ENCODE data around the gene ARHGAP26. TPM values are rescaled to one million over a fixed set of nuclear protein-coding genes. Genes with fewer than 3 reads are reported as not detected.

ARHGAP26 gene
- total RNA-seq, 1 donor from 2014 or later, result 8.6 TPM

DNA sequence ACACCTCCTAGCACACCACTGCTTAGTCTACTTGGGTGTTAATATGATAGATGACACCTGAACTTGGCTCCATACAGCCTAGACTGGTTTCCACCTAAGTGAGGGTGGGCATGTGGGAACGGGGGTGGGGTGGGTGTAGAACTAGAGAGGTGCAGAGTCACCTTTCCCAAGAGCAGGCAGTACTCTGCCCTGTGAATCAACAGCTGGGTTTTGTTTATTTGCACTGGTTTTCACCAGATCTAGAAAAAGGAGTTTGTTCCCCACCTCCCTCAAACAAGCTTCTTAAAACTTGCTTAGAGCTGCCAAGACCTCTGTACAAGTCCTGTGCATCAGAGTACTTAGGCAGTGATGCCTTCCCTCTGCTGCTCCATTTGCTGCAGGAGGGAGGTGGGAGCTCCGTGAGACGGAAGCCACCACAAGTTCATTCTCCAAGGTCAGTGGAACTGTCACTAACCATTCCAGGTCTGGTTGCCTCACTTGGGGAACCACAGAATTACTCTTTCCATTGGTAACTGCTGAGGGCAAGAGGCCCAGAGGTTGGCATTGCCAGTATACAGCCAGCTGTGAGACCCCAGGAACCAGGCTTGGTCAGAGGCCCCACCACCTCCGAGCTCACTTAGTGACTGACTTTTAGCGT lies 469.8 kb downstream of the ARHGAP26 start:
- DNase-seq (ENCODE audit: low read depth), result no peak
- Histone ChIP-seq H3K36me3 (ENCODE audit: control insufficient read depth, insufficient read depth, low read length) (no peaks in the 10 kb centered on the region), H3K27me3 (ENCODE audit: control insufficient read depth, insufficient read depth, low read length) (no peaks in the 10 kb centered on the region), H3K4me3 (ENCODE audit: low read depth, low read length) (no peak overlapping the region)
- TF ChIP-seq, protein P1, sequence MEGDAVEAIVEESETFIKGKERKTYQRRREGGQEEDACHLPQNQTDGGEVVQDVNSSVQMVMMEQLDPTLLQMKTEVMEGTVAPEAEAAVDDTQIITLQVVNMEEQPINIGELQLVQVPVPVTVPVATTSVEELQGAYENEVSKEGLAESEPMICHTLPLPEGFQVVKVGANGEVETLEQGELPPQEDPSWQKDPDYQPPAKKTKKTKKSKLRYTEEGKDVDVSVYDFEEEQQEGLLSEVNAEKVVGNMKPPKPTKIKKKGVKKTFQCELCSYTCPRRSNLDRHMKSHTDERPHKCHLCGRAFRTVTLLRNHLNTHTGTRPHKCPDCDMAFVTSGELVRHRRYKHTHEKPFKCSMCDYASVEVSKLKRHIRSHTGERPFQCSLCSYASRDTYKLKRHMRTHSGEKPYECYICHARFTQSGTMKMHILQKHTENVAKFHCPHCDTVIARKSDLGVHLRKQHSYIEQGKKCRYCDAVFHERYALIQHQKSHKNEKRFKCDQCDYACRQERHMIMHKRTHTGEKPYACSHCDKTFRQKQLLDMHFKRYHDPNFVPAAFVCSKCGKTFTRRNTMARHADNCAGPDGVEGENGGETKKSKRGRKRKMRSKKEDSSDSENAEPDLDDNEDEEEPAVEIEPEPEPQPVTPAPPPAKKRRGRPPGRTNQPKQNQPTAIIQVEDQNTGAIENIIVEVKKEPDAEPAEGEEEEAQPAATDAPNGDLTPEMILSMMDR (IDR thresholded peaks at IDR 0.05; ENCODE audit: insufficient read depth, low read length, poor library complexity, severe bottlenecking), result no peak

DNA sequence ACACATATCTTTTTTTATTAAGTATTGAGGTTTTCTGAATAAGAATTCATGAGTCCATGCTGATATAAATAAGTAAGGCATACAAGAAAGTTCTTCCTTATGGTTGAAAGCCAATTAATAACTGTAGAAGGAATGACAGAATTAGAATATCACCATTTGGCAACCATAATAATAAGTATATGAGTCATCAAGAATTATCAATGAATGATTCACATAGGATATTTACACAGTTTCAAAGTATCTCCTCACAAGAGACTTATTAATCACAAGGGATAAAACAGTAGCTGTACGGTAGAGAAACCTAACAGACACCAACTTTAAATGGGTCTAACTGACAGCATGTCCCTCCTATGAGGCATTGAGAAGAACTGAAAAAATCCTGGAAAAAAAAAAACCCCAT lies 471.7 kb downstream of the ARHGAP26 start:
- H3K36me3 ChIP-seq (ENCODE audit: control insufficient read depth, insufficient read depth, low read length), result no peaks in the 10 kb centered on the region
- H3K4me3 ChIP-seq (ENCODE audit: low read depth, low read length), result no peak overlapping the region
- no peak for DNase-seq (ENCODE audit: low read depth)
- no peaks in the 10 kb centered on the region for H3K27me3 ChIP-seq (ENCODE audit: control insufficient read depth, insufficient read depth, low read length)
- TF ChIP-seq, protein P1 (IDR thresholded peaks at IDR 0.05; ENCODE audit: insufficient read depth, low read length, poor library complexity, severe bottlenecking), result no peak

DNA sequence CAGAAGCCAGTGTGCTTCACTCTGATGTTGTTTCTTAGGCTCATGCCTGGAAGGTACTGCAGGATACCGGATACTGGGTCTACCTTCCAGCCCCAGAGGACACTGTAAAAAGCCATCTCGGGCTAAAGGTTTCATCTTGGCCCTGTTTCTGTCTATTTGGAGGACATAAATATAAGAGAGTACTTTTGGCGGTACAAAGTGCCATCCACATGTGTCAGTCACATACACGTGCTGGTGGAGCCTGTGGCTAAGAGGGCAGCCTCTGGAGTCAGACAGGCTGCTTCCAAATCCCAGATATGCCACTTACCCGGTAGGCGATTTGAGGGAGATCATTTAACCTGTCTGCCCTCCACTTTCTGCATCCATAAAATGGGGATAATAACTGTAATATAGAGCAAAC lies 472.9 kb downstream of the ARHGAP26 start:
- no peak for DNase-seq (ENCODE audit: low read depth)
- no peaks in the 10 kb centered on the region for H3K36me3 ChIP-seq (ENCODE audit: control insufficient read depth, insufficient read depth, low read length)

DNA sequence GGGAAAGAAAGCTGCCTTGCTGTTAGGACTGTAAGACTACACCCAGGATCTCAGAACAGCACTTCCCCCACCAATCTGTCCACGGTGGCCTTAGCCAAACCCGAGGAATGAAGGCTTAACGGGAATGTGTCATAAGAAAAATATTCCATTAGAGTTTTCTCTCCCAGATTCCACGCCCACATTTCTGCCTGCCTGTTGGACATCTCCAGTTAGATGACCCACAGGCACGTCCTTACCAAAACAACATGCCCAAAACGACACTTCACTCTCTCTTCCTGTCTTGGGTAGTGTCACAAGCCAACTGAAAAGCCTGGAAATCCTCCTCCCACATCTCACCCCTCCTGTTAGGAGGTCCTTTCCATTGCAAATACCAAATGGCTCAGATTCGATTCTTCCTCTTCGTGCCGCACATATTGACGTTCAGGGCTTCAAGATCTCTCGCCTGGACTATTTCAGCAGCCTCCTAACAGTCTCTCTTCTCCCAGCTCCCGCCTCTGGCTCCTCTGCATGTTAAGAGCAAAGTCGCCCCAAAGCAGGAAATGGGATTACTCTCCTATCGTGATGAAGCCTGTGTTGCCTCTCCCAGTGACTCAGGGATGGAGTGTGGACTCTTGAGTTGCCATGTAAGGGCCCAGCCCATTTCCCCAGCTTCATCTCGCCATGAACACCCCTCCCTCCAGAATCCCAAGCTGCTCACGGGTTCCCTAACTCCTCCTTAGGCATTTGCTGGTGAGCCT lies 474.0 kb downstream of the ARHGAP26 start:
- Histone ChIP-seq H3K27me3 (ENCODE audit: control insufficient read depth, insufficient read depth, low read length) (no peaks in the 10 kb centered on the region), H3K36me3 (ENCODE audit: control insufficient read depth, insufficient read depth, low read length) (no peaks in the 10 kb centered on the region), H3K4me3 (ENCODE audit: low read depth, low read length) (no peak overlapping the region)
- TF ChIP-seq, protein P1 (IDR thresholded peaks at IDR 0.05; ENCODE audit: insufficient read depth, low read length, poor library complexity, severe bottlenecking), result no peak
- peak; percentile 95 for DNase-seq (ENCODE audit: low read depth)

More for the DNA sequence above, 472.9 kb downstream of the ARHGAP26 start:
- H3K4me3 ChIP-seq (ENCODE audit: low read depth, low read length), result no peak overlapping the region
- H3K27me3 ChIP-seq (ENCODE audit: control insufficient read depth, insufficient read depth, low read length), result no peaks in the 10 kb centered on the region
- TF ChIP-seq, protein P1 (IDR thresholded peaks at IDR 0.05; ENCODE audit: insufficient read depth, low read length, poor library complexity, severe bottlenecking), result no peak

DNA sequence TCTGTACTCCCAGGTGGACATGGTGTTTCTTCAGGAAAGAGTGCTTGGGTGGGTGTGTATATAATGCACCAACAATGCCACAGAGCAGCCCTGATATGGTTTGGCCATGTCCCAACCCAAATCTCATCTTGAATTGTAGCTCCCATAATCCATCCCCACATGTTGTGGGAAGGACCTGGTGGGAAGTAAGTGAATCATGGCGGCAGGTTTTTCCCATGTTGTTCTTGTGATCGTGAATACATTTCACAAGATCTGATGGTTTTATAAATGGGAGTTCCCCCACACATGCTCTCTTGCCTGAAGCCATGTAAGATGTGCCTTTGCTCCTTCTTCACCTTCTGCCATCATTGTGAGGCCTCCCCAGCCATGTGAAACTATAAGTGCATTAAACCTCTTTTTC lies 474.8 kb downstream of the ARHGAP26 start:
- no peak for DNase-seq (ENCODE audit: low read depth)
- Histone ChIP-seq H3K36me3 (ENCODE audit: control insufficient read depth, insufficient read depth, low read length) (no peaks in the 10 kb centered on the region), H3K27me3 (ENCODE audit: control insufficient read depth, insufficient read depth, low read length) (no peaks in the 10 kb centered on the region), H3K4me3 (ENCODE audit: low read depth, low read length) (no peak overlapping the region)
- TF ChIP-seq, protein P1 (IDR thresholded peaks at IDR 0.05; ENCODE audit: insufficient read depth, low read length, poor library complexity, severe bottlenecking), result no peak
